Panc1 (cell line): Measurements from ENCODE around the gene NUP188.

Experiments
- CTCF ChIP-seq: fragments of 450-650 bp; IDR thresholded peaks from 2 replicates; pipeline ENCODE4 v1.5.1; 2017; ENCODE audit warnings: mild to moderate bottlenecking
- TCF7L2 ChIP-seq: IDR thresholded peaks from 2 replicates; pipeline ENCODE4 v1.6.1; 2011; ENCODE audit warnings: mild to moderate bottlenecking, low read depth, low read length, inconsistent platforms

GRCh38 chr9:128898845-128899565 lies 48.5 kb upstream of the NUP188 start:
- TF ChIP-seq CTCF (no peak), TCF7L2 (no peak)
